ENCODE data around the gene TSHZ2.

DNA sequence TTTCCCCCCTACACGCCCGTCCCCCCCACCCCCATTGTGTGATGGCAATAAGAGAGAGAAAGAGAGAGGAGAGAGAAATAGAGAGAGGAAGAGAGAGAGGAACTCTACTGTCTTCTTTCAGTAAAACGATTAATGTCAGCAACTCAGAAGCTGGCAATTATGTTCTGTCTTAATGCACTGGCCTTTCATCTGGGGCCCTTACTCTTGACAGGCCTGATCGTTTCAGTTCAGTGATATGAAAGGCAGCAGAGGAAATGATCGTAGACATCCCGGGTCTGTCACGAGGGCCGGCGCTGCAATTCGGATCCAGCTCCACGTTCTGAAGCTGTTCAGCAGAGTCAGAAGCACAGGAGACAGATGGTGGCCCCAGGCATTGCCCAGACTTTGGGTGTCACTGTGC lies 312.5 kb downstream of the TSHZ2 start:
- TF ChIP-seq, protein P1, sequence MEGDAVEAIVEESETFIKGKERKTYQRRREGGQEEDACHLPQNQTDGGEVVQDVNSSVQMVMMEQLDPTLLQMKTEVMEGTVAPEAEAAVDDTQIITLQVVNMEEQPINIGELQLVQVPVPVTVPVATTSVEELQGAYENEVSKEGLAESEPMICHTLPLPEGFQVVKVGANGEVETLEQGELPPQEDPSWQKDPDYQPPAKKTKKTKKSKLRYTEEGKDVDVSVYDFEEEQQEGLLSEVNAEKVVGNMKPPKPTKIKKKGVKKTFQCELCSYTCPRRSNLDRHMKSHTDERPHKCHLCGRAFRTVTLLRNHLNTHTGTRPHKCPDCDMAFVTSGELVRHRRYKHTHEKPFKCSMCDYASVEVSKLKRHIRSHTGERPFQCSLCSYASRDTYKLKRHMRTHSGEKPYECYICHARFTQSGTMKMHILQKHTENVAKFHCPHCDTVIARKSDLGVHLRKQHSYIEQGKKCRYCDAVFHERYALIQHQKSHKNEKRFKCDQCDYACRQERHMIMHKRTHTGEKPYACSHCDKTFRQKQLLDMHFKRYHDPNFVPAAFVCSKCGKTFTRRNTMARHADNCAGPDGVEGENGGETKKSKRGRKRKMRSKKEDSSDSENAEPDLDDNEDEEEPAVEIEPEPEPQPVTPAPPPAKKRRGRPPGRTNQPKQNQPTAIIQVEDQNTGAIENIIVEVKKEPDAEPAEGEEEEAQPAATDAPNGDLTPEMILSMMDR (conservative IDR thresholded peaks at IDR 0.05; ENCODE audit: low read depth, low read length) = no peak
- TF ChIP-seq POLR2A (IDR thresholded peaks at IDR 0.05; ENCODE audit: low read depth, low read length) = no peak
- TF ChIP-seq, protein P2, sequence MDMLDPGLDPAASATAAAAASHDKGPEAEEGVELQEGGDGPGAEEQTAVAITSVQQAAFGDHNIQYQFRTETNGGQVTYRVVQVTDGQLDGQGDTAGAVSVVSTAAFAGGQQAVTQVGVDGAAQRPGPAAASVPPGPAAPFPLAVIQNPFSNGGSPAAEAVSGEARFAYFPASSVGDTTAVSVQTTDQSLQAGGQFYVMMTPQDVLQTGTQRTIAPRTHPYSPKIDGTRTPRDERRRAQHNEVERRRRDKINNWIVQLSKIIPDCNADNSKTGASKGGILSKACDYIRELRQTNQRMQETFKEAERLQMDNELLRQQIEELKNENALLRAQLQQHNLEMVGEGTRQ (IDR thresholded peaks at IDR 0.05; ENCODE audit: low read depth, low read length) = no peak
- no peak for TF ChIP-seq CEBPB (IDR thresholded peaks at IDR 0.05; ENCODE audit: low read depth, low read length)
- TF ChIP-seq BHLHE40 (IDR thresholded peaks at IDR 0.05; ENCODE audit: low read depth, low read length) = no peak
- TF ChIP-seq CHD1 (IDR thresholded peaks at IDR 0.05; ENCODE audit: low read depth, low read length) = no peak
- TF ChIP-seq MXI1 (IDR thresholded peaks at IDR 0.05; ENCODE audit: borderline replicate concordance, low read depth, low read length) = no peak
- no peak for TF ChIP-seq RAD21 (IDR thresholded peaks at IDR 0.05; ENCODE audit: low read length)

Data from IMR-90 (cell line).